ENCODE measurements around the gene ACOT4.

Gene ACOT4

GRCh38 chr14:73644531-73645247 lies 53.0 kb downstream of the ACOT4 start, which contains the start of gene DNAL1 (continued):
- no peak for TF ChIP-seq ZNF112 (tag by site-specific recombination; IDR thresholded peaks at IDR 0.05)
- no peak for TF ChIP-seq ZNF280D (tag by site-specific recombination; IDR thresholded peaks at IDR 0.05)
- no peak for TF ChIP-seq ZNF18 (tag by site-specific recombination; IDR thresholded peaks at IDR 0.05)
- TF ChIP-seq PRDM2 (tag by site-specific recombination; IDR thresholded peaks at IDR 0.05; ENCODE audit: borderline replicate concordance), result no peak
- no peak for TF ChIP-seq ZBTB10 (tag by site-specific recombination; IDR thresholded peaks at IDR 0.05)
- peak; percentile 38; the same call in 1 of the 2 replicates for TF ChIP-seq ZEB2 (tag by site-specific recombination; IDR thresholded peaks at IDR 0.05)
- TF ChIP-seq ZNF560 (tag by site-specific recombination; IDR thresholded peaks at IDR 0.05; ENCODE audit: borderline replicate concordance), result no peak
- TF ChIP-seq ZNF280C (tag by site-specific recombination; IDR thresholded peaks at IDR 0.05), result no peak
- no peak for TF ChIP-seq MYNN (tag by site-specific recombination; IDR thresholded peaks at IDR 0.05; ENCODE audit: borderline replicate concordance)
- TF ChIP-seq ZNF501 (tag by site-specific recombination; IDR thresholded peaks at IDR 0.05), result 0 out of 2 replicates have a peak, but pooled peaks have one; percentile 26
- peak; percentile 29; the same call in 1 of the 2 replicates for TF ChIP-seq ZSCAN30 (tag by site-specific recombination; IDR thresholded peaks at IDR 0.05)
- no peak for TF ChIP-seq PRDM4 (tag by site-specific recombination; IDR thresholded peaks at IDR 0.05)
- TF ChIP-seq ZNF585B (tag by site-specific recombination; IDR thresholded peaks at IDR 0.05), result no peak
- peak; percentile 80 for TF ChIP-seq ZNF76 (tag by site-specific recombination; IDR thresholded peaks at IDR 0.05; ENCODE audit: borderline replicate concordance, low read depth)
- TF ChIP-seq ZSCAN16 (tag by site-specific recombination; IDR thresholded peaks at IDR 0.05), result no peak
- TF ChIP-seq ZNF704 (tag by site-specific recombination; IDR thresholded peaks at IDR 0.05), result no peak
- no peak for TF ChIP-seq ZNF391 (tag by site-specific recombination; IDR thresholded peaks at IDR 0.05; ENCODE audit: borderline replicate concordance, low read depth)
- no peak for TF ChIP-seq ZNF664 (tag by site-specific recombination; IDR thresholded peaks at IDR 0.05)
